ENCODE measurements around the gene ROR2. TPM values are rescaled to one million over a fixed set of nuclear protein-coding genes. Genes with fewer than 3 reads are reported as not detected.

Gene ROR2
- total and polyA plus RNA-seq, 4 experiments from 2014 or later = 0.17 to 0.31 (median 0.29) TPM; not detected in 1

DNA sequence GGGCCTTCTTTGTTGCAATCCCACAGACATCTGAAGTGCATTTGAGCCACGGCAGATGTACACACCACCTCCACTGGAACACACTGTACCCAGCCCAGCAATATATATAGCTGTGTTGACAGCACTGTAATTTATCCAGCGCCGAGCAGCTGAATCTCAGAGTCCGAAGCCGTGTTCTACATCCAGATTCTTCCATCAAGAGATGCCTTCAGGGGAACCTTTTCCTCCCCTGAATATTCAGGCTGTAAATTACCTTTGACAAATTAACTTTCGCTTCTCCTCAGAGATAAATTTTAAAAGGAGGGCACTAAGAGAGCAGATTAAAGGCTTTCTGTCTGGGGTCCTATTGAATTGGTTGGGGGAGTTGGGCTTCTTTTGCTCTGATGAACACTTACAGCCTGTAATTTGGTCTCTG is 76.4 kb downstream of the ROR2 start:
- H3K27me3 ChIP-seq (ENCODE audit: insufficient read depth, low read length) = no peaks in the 10 kb centered on the region

DNA sequence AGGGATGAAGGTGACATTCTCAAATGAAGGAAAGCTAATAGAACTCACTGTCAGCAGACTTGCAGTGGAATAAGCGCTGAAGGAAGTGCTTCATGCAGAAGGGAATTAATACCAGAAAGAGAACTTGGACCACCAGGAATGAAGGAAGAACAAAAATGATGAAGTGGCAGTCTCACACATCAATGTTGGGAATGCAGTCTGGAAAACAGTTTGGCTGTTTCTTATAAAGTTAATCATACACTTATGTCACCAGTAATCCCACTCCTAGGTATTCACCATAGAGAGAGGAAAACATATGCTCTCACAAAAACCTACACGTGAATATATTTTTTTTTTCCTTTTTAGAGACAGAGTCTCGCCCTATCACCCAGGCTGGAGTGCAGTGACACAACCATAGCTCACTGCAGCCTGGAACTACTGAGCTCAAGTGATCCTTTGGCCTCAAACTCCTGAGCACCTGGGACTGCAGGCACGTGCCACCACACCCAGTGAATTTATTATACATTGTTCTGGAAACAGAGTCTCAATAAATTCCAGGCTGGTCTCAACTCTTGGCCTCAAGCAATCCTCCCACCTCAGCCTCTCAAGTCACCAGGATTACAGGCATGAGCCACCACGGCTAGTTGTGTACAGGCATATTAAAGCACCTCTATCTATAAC is 81.2 kb downstream of the ROR2 start:
- H3K27ac ChIP-seq (ENCODE audit: low read depth, low read length) = no peak overlapping the region
- no peaks in the 10 kb centered on the region for H3K4me1 ChIP-seq (ENCODE audit: insufficient read depth, low read length)

More for the DNA sequence above, 76.4 kb downstream of the ROR2 start:
- ChIA-PET CTCF (ENCODE audit: partially characterized antibody) (no interaction called here), POLR2A (ENCODE audit: partially characterized antibody) (no interaction called here)
- no peak for DNase-seq
- intact Hi-C loops (cut with micrococcal nuclease) = no loop called here
- H3K36me3 Mint-ChIP-seq = no peaks in the 10 kb centered on the region
- no peaks in the 10 kb centered on the region for H3K9me3 Mint-ChIP-seq
- H3K27ac ChIP-seq (ENCODE audit: low read depth, low read length) = no peak overlapping the region
- H3K4me3 ChIP-seq (ENCODE audit: low read length in 2 of 2) = no peak overlapping the region
- no peaks in the 10 kb centered on the region for H3K9me3 ChIP-seq (ENCODE audit: control insufficient read depth in 1 of 2, low read length in 2 of 2)
- no peak overlapping the region for H3K4me3 Mint-ChIP-seq
- H3K36me3 ChIP-seq (ENCODE audit: insufficient read depth, low read length) = no peaks in the 10 kb centered on the region
- no peak overlapping the region for H3K27ac Mint-ChIP-seq
- H3K4me1 ChIP-seq (ENCODE audit: insufficient read depth, low read length) = no peaks in the 10 kb centered on the region
- H3K27me3 Mint-ChIP-seq = peaks cover 5 to 6% of the 10 kb centered on the region in 2 donors
- H3K4me1 Mint-ChIP-seq = no peaks in the 10 kb centered on the region

DNA sequence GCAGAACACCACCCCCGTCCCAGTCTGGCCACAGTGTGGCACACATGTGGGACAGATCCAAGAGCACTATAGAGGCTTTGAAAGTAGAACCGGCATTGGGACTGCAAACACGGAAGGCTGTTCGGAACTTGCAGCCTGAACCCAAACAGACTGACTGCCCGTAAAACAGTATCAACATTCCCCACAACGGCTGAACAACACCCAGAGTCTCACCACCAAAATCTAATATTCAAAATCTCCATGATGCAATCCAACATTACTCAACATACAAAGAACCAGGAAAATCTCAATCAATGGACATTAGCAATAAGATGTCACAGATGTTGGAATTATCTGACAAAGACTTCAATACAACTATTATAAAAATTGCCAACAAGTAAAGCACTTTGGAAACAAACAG is 82.3 kb downstream of the ROR2 start:
- ChIA-PET POLR2A (ENCODE audit: partially characterized antibody) (no interaction called here), CTCF (ENCODE audit: partially characterized antibody) (no interaction called here)
- Histone ChIP-seq H3K27ac (ENCODE audit: low read depth, low read length) (no peak overlapping the region), H3K27me3 (ENCODE audit: insufficient read depth, low read length) (no peaks in the 10 kb centered on the region), H3K4me3 (ENCODE audit: low read length in 2 of 2) (no peak overlapping the region), H3K4me1 (ENCODE audit: insufficient read depth, low read length) (no peaks in the 10 kb centered on the region), H3K9me3 (ENCODE audit: control insufficient read depth in 1 of 2, low read length in 2 of 2) (no peaks in the 10 kb centered on the region), H3K36me3 (ENCODE audit: insufficient read depth, low read length) (no peaks in the 10 kb centered on the region)
- Mint-ChIP-seq H3K4me3 (no peak overlapping the region), H3K9me3 (peaks cover 0 to under 1% (median 0%) of the 10 kb centered on the region in 8 donors), H3K27ac (no peak overlapping the region), H3K27me3 (peaks cover 4 to 13% of the 10 kb centered on the region in 2 donors), H3K36me3 (no peaks in the 10 kb centered on the region), H3K4me1 (no peaks in the 10 kb centered on the region)
- intact Hi-C loops (cut with micrococcal nuclease) = no loop called here
- DNase-seq = no peak

More for the DNA sequence above, 81.2 kb downstream of the ROR2 start:
- no peak for DNase-seq
- no peak overlapping the region for H3K27ac Mint-ChIP-seq
- no peaks in the 10 kb centered on the region for H3K9me3 Mint-ChIP-seq
- H3K9me3 ChIP-seq (ENCODE audit: control insufficient read depth in 1 of 2, low read length in 2 of 2) = no peaks in the 10 kb centered on the region
- H3K27me3 Mint-ChIP-seq = peaks cover 4 to 13% of the 10 kb centered on the region in 2 donors
- no peak overlapping the region for H3K4me3 ChIP-seq (ENCODE audit: low read length in 2 of 2)
- POLR2A ChIA-PET (ENCODE audit: partially characterized antibody) = no interaction called here
- H3K27me3 ChIP-seq (ENCODE audit: insufficient read depth, low read length) = no peaks in the 10 kb centered on the region
- no peak overlapping the region for H3K4me3 Mint-ChIP-seq
- CTCF ChIA-PET (ENCODE audit: partially characterized antibody) = no interaction called here
- no peaks in the 10 kb centered on the region for H3K36me3 Mint-ChIP-seq
- intact Hi-C loops (cut with micrococcal nuclease) = no loop called here
- H3K36me3 ChIP-seq (ENCODE audit: insufficient read depth, low read length) = no peaks in the 10 kb centered on the region
- no peaks in the 10 kb centered on the region for H3K4me1 Mint-ChIP-seq

DNA sequence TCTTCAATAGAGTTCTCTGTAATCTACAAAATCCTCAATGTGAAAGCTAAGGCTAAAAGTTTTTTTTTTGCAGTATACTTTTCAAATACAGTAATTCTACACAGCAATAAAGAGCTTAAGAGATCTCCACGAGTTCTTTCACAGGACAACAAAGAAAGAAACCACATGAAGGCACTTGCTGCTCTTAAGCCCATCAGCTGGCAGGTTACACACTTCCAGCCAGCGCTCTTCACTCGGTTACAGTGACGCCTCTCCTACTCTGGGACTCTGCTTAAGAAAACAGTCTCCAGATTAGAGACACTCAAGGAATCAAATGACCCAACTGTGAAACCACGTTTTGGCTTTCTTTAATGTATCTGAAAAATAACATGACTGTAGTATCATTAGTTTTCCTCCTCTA is 85.0 kb downstream of the ROR2 start:
- CTCF ChIA-PET (ENCODE audit: partially characterized antibody) = no interaction called here
- Mint-ChIP-seq H3K9me3 (peaks cover 0 to 4% (median 0%) of the 10 kb centered on the region in 8 donors), H3K27ac (no peak overlapping the region), H3K4me3 (no peak overlapping the region), H3K36me3 (no peaks in the 10 kb centered on the region), H3K27me3 (peaks cover 2 to 10% of the 10 kb centered on the region in 2 donors), H3K4me1 (no peaks in the 10 kb centered on the region)
- no peaks in the 10 kb centered on the region for H3K9me3 ChIP-seq (ENCODE audit: control insufficient read depth in 1 of 2, low read length in 2 of 2)
- DNase-seq = no peak
- intact Hi-C loops (cut with micrococcal nuclease) = no loop called here
- no peaks in the 10 kb centered on the region for H3K4me1 ChIP-seq (ENCODE audit: insufficient read depth, low read length)
- H3K4me3 ChIP-seq (ENCODE audit: low read length in 2 of 2) = no peak overlapping the region
- no peak overlapping the region for H3K27ac ChIP-seq (ENCODE audit: low read depth, low read length)
- POLR2A ChIA-PET (ENCODE audit: partially characterized antibody) = no interaction called here
- H3K27me3 ChIP-seq (ENCODE audit: insufficient read depth, low read length) = no peaks in the 10 kb centered on the region
- no peaks in the 10 kb centered on the region for H3K36me3 ChIP-seq (ENCODE audit: insufficient read depth, low read length)

DNA sequence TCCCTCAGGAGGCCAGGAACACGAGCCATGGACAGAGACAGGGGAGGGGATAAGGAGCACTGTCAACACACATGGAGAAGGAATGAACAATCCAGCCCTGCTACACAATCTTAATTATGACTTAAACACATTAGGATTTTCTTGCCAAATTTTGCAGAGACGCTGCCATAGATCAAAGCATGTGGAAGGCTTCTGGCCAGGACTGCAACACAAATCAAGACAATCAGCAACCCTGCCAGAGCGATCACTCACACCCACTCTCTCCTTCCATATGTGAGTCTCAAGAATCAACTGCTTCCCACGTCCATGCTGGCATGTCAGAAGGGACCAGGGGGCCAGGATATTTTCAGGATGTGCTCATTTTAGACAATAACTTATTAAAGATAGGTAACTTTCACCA is 85.6 kb downstream of the ROR2 start:
- POLR2A ChIA-PET (ENCODE audit: partially characterized antibody) = no interaction called here
- no peak overlapping the region for H3K27ac Mint-ChIP-seq
- DNase-seq = no peak

DNA sequence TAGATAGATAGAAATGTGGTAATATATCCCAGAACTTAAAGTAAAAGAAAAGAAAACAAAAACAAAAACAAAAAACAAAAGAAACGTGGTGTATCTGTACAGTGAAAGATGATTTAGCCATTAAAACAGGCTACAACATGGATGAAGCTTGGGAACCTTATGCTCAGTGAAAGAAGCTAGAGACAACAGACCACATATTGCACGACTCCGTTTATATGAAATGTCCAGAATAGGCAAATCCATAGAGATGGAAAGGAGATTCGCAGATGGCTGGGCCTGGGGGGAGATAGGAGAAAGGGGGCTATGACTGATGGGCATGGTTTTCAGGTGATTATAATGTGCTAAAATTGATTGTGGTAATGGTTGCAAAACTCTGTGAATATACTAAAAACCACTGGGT is 86.6 kb downstream of the ROR2 start:
- no peaks in the 10 kb centered on the region for H3K4me1 Mint-ChIP-seq
- intact Hi-C loops (cut with micrococcal nuclease) = no loop called here
- Histone ChIP-seq H3K4me1 (ENCODE audit: insufficient read depth, low read length) (no peaks in the 10 kb centered on the region), H3K4me3 (ENCODE audit: low read length in 2 of 2) (no peak overlapping the region), H3K27ac (ENCODE audit: low read depth, low read length) (no peak overlapping the region), H3K27me3 (ENCODE audit: insufficient read depth, low read length) (no peaks in the 10 kb centered on the region), H3K36me3 (ENCODE audit: insufficient read depth, low read length) (no peaks in the 10 kb centered on the region), H3K9me3 (ENCODE audit: control insufficient read depth in 1 of 2, low read length in 2 of 2) (no peaks in the 10 kb centered on the region)
- CTCF ChIA-PET (ENCODE audit: partially characterized antibody) = no interaction called here
- H3K36me3 Mint-ChIP-seq = no peaks in the 10 kb centered on the region
- no peak overlapping the region for H3K4me3 Mint-ChIP-seq
- no peak for DNase-seq
- no peak overlapping the region for H3K27ac Mint-ChIP-seq
- POLR2A ChIA-PET (ENCODE audit: partially characterized antibody) = no interaction called here
- peaks cover 2 to 9% of the 10 kb centered on the region in 2 donors for H3K27me3 Mint-ChIP-seq
- peaks cover 0 to 4% (median 0%) of the 10 kb centered on the region in 8 donors for H3K9me3 Mint-ChIP-seq

More for the DNA sequence above, 85.6 kb downstream of the ROR2 start:
- no peaks in the 10 kb centered on the region for H3K36me3 Mint-ChIP-seq
- Histone ChIP-seq H3K27ac (ENCODE audit: low read depth, low read length) (no peak overlapping the region), H3K4me1 (ENCODE audit: insufficient read depth, low read length) (no peaks in the 10 kb centered on the region), H3K4me3 (ENCODE audit: low read length in 2 of 2) (no peak overlapping the region), H3K9me3 (ENCODE audit: control insufficient read depth in 1 of 2, low read length in 2 of 2) (no peaks in the 10 kb centered on the region), H3K27me3 (ENCODE audit: insufficient read depth, low read length) (no peaks in the 10 kb centered on the region), H3K36me3 (ENCODE audit: insufficient read depth, low read length) (no peaks in the 10 kb centered on the region)
- no peak overlapping the region for H3K4me3 Mint-ChIP-seq
- H3K27me3 Mint-ChIP-seq = peaks cover 2 to 10% of the 10 kb centered on the region in 2 donors
- CTCF ChIA-PET (ENCODE audit: partially characterized antibody) = no interaction called here
- peaks cover 0 to 4% (median 0%) of the 10 kb centered on the region in 8 donors for H3K9me3 Mint-ChIP-seq
- intact Hi-C loops (cut with micrococcal nuclease) = no loop called here
- no peaks in the 10 kb centered on the region for H3K4me1 Mint-ChIP-seq

DNA sequence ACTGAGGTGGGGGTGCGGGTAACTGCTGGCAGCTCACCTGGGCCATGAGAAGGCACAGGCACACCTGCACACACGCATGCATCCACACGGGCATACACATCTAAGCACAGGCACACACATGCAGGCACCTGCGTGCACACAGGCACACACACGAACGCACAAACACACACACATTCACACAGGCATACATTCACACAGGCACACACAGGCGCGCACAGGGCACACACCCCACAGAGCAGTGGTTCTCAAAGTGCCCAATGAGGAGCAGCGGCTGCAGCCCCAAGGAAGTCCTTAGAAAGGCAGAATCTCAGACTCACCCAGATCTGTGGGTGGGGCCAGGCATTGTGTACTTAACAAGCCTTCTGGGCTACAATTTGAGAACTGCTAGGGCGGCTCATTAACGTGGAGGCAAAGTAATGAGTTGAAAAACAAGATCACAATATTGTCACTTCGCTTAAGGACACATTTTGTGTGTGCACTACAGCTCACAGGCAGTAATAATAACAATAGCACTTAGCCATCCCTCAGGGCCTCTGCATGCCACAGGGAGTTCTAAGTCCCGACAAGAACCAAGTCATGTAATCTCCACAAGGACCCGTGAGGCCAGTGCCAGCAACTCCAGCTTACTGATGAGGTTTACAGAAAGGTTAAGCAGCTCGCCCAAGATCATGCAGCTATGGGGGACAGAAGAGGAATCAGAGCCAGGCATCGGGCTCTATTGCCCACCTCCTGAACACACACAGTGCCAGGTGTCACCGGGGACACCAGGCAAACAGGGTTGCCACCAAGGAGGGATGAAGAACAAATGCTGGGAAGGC is 91.6 kb downstream of the ROR2 start:
- H3K27me3 Mint-ChIP-seq = peaks cover 0 to 2% of the 10 kb centered on the region in 2 donors
- ChIA-PET CTCF (ENCODE audit: partially characterized antibody) (no interaction called here), POLR2A (ENCODE audit: partially characterized antibody) (no interaction called here)
- H3K4me3 Mint-ChIP-seq = no peak overlapping the region
- intact Hi-C loops (cut with micrococcal nuclease) = no loop called here
- H3K4me1 Mint-ChIP-seq = no peaks in the 10 kb centered on the region
- Histone ChIP-seq H3K4me3 (ENCODE audit: low read length in 2 of 2) (no peak overlapping the region), H3K27ac (ENCODE audit: low read depth, low read length) (no peak overlapping the region), H3K4me1 (ENCODE audit: insufficient read depth, low read length) (no peaks in the 10 kb centered on the region), H3K36me3 (ENCODE audit: insufficient read depth, low read length) (no peaks in the 10 kb centered on the region), H3K9me3 (ENCODE audit: control insufficient read depth in 1 of 2, low read length in 2 of 2) (no peaks in the 10 kb centered on the region), H3K27me3 (ENCODE audit: insufficient read depth, low read length) (no peaks in the 10 kb centered on the region)
- no peaks in the 10 kb centered on the region for H3K36me3 Mint-ChIP-seq
- peaks cover 0 to 4% (median 0%) of the 10 kb centered on the region in 8 donors for H3K9me3 Mint-ChIP-seq
- DNase-seq = no peak
- H3K27ac Mint-ChIP-seq = no peak overlapping the region
